Sigmoid colon (tissue), 4 donors: ENCODE data around the gene TRIO.
A peak's percentile ranks its signal among the peaks of the same experiment; 100 is the strongest.

Source experiments
- POLR2AphosphoS5 ChIP-seq, 4 donors: sonication (generic); formaldehyde crosslinking; IDR thresholded peaks; one replicate each; pipeline ENCODE4 v1.6.1; 2017; ENCODE audit warnings: antibody characterized with exemption in 4 of 4
- TF ChIP-seq, protein P1 (sequence below), 4 experiments: fragments of 450-650 bp in 3 of 4; fragments of 200-600 bp in 1 of 4; IDR thresholded peaks; one replicate each; pipeline ENCODE4 v1.5.1; 2016 to 2019; ENCODE audit warnings: antibody characterized with exemption in 4 of 4, mild to moderate bottlenecking in 3 of 4, moderate library complexity in 2 of 4

- TF ChIP-seq, protein P1, sequence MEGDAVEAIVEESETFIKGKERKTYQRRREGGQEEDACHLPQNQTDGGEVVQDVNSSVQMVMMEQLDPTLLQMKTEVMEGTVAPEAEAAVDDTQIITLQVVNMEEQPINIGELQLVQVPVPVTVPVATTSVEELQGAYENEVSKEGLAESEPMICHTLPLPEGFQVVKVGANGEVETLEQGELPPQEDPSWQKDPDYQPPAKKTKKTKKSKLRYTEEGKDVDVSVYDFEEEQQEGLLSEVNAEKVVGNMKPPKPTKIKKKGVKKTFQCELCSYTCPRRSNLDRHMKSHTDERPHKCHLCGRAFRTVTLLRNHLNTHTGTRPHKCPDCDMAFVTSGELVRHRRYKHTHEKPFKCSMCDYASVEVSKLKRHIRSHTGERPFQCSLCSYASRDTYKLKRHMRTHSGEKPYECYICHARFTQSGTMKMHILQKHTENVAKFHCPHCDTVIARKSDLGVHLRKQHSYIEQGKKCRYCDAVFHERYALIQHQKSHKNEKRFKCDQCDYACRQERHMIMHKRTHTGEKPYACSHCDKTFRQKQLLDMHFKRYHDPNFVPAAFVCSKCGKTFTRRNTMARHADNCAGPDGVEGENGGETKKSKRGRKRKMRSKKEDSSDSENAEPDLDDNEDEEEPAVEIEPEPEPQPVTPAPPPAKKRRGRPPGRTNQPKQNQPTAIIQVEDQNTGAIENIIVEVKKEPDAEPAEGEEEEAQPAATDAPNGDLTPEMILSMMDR (IDR thresholded peaks at IDR 0.05), result no peak
- peak in 3 of 4 donors; percentile 35 to 60 (median 38) for TF ChIP-seq POLR2AphosphoS5 (IDR thresholded peaks at IDR 0.05)
Measured at GRCh38 chr5:14190194-14191164, 47.3 kb downstream of the TRIO start.
